ENCODE results near the gene FBXO41.

FBXO41 gene

DNA sequence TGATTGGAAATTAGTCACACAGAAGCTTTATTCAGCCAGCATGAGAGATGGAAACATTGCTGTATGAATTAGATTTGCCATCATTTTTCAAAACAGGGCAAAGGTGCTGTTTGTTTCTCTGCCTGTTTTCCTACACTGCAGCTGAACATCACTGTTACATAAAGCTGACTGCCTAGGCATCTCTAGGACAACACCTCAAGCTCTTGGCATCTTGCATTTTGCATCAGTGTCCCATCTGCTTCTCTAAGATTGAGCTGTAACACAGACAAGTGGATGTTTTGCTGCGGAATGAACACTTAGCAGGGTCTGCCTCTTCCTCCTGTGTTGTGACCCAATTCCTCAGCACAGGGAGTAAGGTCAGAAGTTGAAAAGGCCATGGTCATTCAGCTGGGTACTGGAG lies 45.3 kb downstream of the FBXO41 start:
- no peak for DNase-seq

DNA sequence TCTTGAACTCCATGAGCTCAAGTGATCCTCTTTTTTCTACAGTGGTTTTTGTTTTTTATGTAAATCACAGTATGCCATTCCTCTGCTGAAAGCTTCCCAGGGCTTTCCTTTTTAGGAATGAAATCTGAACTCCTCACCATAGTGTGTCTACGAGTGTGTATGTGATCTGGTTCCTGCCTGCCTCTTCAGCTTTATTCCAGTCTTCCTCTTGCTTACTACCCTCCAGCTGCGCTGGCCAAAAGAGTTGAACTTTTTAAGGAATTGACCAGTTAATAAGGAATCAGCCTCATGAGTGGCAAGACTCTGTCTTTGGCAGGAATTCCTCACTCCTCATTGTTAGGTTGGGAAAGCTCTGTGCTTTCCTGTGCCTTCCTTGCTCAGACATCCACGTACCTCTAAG lies 46.1 kb downstream of the FBXO41 start:
- no peak for DNase-seq

DNA sequence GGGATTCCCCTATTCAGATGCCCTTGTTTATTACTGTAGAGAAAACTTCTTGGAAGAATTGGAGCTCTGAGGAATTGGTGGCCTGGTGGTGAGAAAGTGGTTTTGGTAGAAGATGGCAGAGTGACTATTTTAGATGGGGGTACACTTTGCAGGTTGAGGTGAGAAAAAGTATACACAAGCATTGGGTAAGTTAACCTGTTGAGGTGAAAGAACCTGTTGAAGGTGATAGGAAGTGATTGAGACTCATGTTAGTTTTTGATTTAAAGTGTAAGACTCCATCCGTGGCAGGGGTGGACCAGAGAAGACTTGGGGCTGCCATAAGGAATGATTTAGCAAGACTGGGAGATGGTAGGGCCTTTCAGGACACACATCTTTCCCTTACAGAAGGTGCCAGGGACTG lies 47.1 kb downstream of the FBXO41 start:
- DNase-seq, result no peak

- no peak for DNase-seq
Measured at GRCh38 chr2:73235315-73236028, 48.8 kb downstream of the FBXO41 start.

DNA sequence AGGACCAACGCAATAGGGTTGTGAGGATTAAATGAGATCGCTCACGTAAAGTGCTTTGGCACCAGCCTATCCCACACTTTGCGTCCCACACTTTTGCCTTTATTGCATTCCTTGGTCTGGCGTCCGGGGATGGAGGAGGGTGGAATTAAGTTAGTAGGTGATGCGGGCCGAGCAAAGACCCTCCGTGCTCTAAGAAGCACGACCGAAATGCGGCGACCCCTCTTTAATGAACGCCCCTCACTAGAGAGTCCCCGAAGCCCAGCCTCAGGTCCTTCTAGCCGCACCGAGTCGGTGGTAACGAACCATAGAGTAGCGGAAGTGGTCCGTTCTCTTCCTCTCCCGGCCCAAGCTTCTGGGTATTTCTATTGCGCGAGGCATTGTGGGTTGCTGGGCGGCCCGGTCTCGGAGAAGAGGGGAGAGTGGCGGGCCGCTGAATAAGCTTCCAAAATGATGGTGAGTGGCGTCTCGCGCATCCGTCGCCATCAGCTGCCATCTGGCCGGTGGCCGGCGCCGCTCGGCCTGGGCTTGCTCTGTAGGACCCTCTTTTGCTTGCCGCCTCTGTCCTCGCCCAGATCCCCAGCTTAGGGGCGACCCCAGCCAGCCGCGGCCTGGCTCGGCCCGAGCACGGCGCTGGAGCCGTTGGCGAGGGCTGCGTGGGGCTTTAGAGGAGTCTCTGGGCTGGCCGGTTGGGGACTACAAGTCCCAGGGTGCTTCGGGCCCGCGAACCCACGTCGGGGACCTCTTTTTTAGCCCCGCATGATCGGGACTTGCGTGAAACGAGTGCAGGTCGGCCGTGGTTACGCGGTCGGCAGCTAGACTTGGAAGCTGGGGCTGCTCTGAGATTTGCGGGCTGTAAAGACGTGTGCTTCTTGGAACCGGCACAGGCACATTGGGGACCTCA lies 50.1 kb downstream of the FBXO41 start, which contains the start of gene CCT7:
Gene CCT7, plus strand, starts transcription at position 377 of the 901 bp plus-strand sequence. Its CDS starts 71 bp downstream, at position 448.
- DNase-seq, result peak; percentile 85

DNA sequence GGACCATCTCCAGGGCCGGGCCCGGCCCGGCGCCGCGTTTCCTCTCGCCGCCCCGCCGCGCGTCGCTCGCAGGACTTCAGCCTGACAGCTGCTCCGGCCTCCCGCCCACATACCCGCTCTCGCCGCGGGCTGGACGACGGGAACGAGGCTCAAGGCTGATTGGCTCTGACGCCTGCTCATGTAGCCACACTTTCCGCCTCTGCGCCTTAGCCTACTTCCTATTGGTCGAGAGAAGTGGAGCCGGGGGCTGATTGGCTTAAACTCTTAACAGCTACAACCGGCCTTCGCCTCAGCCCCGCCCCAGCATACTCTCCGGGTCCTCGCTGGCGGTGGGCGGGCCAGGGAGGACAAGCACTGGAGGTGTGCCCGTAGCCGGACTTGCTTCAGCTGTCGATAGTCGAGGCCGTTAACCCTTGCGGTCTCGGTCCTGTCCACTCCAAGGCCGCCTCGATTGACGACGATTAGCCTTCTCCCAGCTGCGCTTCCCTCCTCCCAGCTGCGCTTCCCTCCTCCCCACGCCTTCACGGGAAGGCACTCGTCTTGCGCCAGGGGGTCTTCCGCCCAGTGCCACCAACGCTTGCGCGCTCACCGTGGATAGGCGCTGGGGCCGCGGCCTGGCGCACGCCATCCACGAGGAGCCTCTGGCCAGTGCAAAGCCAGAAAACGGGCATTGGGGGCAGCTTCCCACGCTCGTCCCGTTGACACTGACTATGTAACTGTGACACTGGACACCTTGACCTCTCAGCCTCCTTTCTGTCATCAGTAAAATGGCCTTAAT lies 50.9 kb downstream of the FBXO41 start, which contains the start of gene PRADC1:
Gene PRADC1, minus strand, starts transcription at position 86 of the 778 bp plus-strand sequence. Its CDS starts 79 bp downstream, at position 7.
- DNase-seq, result peak; percentile 99

GRCh38 chr2:73232403-73233153 lies 51.7 kb downstream of the FBXO41 start:
- no peak for DNase-seq

DNA sequence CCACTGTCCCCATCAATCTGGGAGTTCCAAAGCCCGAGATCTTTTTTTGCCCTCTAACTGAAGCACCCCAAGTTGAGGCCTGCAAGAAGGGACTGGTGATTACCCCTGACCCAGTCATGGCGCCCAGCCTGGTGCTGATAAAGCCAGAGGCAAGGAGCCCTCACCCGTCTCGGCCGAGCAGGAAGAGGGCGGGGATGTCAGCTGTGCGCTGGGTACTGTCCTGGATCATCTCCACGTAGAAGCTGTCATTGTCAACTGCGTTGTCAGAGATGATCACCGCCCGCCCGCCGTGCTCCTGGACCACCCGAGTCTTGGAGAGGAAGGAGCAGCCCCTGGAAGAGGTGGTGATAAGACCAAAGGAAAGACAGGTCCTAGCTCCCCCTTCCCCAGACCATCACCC lies 55.6 kb downstream of the FBXO41 start:
- DNase-seq, result no peak

- no peak for DNase-seq
Measured at GRCh38 chr2:73227086-73227485, 57.2 kb downstream of the FBXO41 start.

- no peak for DNase-seq
Measured at GRCh38 chr2:73225513-73226360, 58.5 kb downstream of the FBXO41 start.

- DNase-seq, result no peak
Measured at GRCh38 chr2:73223821-73224220, 60.5 kb downstream of the FBXO41 start.

GRCh38 chr2:73218298-73218697 lies 66.0 kb downstream of the FBXO41 start:
- no peak for DNase-seq

GRCh38 chr2:73217826-73218225 lies 66.5 kb downstream of the FBXO41 start:
- DNase-seq, result no peak

DNA sequence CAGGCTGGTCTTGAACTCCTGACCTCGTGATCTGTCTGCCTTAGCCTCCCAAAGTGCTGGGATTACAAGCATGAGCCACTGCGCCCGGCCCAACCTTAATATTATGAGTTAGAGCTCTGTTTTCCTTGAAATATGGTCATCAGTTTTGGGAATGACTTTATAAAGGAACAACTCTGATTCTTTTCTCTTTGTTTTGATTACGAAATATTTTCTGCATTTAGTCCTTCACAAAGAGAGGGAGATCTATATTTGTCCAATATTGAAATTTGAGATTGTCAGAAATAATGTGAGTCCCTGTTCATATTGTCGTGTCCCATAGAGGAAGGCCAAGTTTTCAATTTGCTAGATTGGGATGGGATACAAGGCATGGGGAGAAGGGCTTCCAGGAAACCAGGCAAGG lies 67.1 kb downstream of the FBXO41 start:
- DNase-seq, result no peak

DNA sequence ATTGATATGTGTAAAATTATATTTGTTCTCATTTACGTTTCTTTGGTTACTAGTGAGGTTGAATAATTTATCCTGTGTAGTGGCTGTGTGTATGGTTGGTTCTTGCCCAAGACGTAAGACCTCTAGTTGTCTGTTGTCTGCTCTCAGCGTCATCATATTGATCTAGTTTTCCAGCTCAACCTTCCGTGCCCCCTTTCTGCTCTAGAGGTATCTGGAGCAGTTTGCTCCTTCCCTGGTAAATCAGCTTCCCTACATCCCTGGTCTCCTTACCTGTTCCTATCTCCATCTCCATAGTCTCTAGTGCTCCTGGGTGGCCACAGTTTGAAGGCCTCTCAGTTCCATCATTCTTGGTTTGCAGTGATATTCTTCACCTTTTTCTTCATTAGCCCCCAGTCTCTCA lies 69.0 kb downstream of the FBXO41 start:
- DNase-seq, result no peak

DNA sequence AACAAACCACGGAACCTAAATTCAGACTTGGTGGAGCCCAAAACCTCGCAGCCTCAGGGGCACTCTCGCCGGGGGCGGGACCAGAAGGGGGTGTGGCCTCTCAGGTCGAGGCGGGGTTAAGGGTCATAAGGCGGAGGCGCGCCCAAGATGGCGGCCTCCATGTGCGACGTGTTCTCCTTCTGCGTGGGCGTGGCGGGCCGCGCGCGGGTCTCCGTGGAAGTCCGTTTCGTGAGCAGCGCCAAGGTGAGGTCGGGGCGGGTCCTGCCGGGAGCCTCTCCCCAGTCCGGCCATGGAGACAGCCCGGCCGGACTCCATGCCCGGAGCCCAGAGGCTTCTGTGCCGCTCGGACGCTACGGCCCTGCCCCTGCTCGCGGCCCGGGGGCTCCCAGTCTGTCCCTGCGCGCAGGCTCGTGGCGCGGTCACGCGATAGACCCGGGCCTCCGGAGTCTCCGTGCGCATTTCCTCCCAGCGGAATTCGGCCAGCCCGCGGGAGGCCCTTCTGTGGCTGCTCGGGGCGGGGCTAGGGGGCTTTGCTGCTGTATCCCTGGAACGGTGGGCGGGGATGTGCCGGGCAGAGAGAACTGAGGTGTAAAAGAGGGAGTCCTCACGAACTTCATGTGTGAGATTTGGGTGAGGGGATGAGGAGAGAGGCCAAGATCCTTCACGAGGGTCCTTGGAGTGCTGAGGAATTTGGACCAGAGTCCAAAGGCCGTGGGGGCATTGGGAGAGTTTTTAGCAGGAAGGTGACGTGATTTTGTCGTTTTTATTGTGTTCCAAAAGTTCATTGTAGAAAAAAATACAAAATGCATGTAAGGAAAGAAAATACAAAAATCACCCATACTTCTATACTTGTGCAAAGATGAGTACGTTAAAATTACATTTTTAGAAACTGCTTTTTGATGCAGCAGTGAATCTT lies 69.9 kb downstream of the FBXO41 start, which contains the start of gene SMYD5:
Gene SMYD5, plus strand, starts transcription at position 126 of the 916 bp plus-strand sequence. Its CDS starts 22 bp downstream, at position 148.
- DNase-seq, result peak; percentile 78

DNA sequence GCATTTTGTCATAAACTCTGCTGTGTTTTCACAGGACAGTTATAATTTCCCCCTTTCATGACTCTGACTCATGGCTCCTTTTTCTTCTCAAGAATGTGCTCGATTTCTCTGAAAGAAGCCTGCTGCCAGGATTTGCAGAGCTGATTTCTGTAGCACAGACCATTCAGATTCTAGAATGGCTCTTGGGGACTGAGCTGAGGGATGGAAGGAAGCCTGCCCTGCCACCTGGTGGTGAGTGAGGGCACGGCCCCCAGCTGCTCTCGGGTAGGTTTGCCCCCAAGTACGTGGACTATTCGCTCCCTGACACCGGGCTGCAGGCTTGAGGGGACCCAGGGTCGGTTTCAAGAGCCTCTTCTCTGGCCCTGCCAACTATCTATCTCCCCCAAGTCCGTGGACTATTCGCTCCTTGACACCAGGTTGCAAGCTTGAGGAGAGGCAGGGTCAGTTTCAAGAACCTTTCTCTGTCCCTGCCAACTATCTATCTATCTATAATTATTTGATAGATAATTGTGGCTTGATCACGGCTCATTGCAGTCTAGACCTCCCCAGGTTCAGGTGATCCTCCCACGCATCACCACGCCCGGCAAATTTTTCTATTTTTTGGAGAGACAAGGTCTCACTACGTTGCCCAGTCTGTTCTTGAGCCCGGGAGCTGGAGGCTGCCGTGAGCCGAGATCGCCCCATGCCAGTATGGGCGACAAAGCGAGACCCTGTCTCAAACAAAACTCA lies 71.7 kb downstream of the FBXO41 start:
- peak; percentile 35 for DNase-seq

- DNase-seq, result no peak
Measured at GRCh38 chr2:73212098-73212447, 72.2 kb downstream of the FBXO41 start.

DNA sequence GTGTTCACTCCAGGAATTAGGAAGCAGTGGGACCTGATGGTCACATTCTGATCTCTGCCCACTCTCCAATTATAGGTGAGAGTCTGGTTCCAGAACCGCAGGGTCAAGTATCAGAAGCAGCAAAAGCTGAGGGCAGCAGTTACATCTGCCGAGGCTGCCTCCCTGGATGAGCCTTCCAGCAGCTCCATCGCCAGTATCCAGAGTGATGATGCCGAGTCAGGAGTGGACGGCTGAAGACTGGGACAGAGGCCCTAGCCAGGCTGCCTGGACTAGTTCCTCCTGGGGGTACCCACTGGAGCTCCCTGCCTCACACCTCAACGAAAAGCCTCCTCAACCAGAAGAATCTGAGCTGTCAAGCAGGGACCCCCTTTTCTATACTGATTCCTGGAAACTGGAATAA lies 73.6 kb downstream of the FBXO41 start:
- no peak for DNase-seq

All from NCI-H774 (cell line).